ENCODE data around the gene MT2A. TPM values are rescaled to one million over a fixed set of nuclear protein-coding genes. Genes with fewer than 3 reads are reported as not detected.

The MT2A gene
- total and polyA plus RNA-seq, 2 of the 13 experiments (the other 11 are each of a cell fraction or from before 2014, with no cell fraction given), result 135 to 371 TPM

DNA sequence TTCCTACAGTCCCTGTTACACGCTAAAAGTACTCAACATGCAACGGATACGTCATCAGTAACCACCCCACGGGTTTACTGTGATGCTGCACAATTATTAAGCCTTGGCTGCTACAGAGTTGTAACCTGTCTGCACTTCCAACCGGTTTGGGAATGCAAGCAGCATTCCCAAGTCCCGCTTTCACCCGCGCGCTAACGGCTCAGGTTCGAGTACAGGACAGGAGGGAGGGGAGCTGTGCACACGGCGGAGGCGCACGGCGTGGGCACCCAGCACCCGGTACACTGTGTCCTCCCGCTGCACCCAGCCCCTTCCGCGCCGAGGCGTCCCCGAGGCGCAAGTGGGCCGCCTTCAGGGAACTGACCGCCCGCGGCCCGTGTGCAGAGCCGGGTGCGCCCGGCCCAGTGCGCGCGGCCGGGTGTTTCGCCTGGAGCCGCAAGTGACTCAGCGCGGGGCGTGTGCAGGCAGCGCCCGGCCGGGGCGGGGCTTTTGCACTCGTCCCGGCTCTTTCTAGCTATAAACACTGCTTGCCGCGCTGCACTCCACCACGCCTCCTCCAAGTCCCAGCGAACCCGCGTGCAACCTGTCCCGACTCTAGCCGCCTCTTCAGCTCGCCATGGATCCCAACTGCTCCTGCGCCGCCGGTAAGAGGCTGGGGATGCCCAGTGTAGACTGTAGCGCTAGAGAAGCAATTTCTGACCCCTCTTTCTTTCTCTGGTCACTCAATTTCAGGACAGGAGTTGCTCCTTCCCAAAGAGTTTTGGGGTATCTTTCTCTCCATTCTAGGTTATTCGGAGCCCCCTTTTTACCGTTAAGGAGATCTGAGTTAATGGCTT is at the start of gene MT2A (continued):
- TF ChIP-seq, protein P1, sequence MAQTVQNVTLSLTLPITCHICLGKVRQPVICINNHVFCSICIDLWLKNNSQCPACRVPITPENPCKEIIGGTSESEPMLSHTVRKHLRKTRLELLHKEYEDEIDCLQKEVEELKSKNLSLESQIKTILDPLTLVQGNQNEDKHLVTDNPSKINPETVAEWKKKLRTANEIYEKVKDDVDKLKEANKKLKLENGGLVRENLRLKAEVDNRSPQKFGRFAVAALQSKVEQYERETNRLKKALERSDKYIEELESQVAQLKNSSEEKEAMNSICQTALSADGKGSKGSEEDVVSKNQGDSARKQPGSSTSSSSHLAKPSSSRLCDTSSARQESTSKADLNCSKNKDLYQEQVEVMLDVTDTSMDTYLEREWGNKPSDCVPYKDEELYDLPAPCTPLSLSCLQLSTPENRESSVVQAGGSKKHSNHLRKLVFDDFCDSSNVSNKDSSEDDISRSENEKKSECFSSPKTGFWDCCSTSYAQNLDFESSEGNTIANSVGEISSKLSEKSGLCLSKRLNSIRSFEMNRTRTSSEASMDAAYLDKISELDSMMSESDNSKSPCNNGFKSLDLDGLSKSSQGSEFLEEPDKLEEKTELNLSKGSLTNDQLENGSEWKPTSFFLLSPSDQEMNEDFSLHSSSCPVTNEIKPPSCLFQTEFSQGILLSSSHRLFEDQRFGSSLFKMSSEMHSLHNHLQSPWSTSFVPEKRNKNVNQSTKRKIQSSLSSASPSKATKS (CRISPR knock-in tag; IDR thresholded peaks at IDR 0.05), result no peak
- TF ChIP-seq ZNF33A (CRISPR knock-in tag; IDR thresholded peaks at IDR 0.05; ENCODE audit: borderline replicate concordance) (no peak), ZNF713 (CRISPR knock-in tag; IDR thresholded peaks at IDR 0.05) (no peak), TOPORS (CRISPR knock-in tag; IDR thresholded peaks at IDR 0.05) (peak; percentile 32; the same call in 1 of the 2 replicates), ZFP36L2 (CRISPR knock-in tag; IDR thresholded peaks at IDR 0.05) (no peak), STAT5B (CRISPR knock-in tag; IDR thresholded peaks at IDR 0.05) (peak; percentile 83), ZNF225 (CRISPR knock-in tag; IDR thresholded peaks at IDR 0.05) (peak; percentile 78), TSC22D2 (CRISPR knock-in tag; IDR thresholded peaks at IDR 0.05; ENCODE audit: borderline replicate concordance) (no peak; the same call in 1 of the 2 replicates), ZNF510 (CRISPR knock-in tag; IDR thresholded peaks at IDR 0.05; ENCODE audit: low read depth) (no peak), POLR2AphosphoS5 (IDR thresholded peaks at IDR 0.05; ENCODE audit: low read depth, low read length) (peak; percentile 73), CCAR2 (optimal IDR thresholded peaks at IDR 0.05; ENCODE audit: low read depth, low read length) (no peak), CHD4 (IDR thresholded peaks at IDR 0.05; ENCODE audit: borderline replicate concordance, low read length) (no peak), CHD2 (IDR thresholded peaks at IDR 0.05; ENCODE audit: low read depth, low read length) (no peak), SP140L (CRISPR knock-in tag; IDR thresholded peaks at IDR 0.05; ENCODE audit: borderline replicate concordance) (no peak), ZFP62 (CRISPR knock-in tag; IDR thresholded peaks at IDR 0.05) (no peak), ZNF256 (CRISPR knock-in tag; conservative IDR thresholded peaks at IDR 0.05) (0 out of 2 replicates have a peak, but pooled peaks have one; percentile 0), MED1 (CRISPR knock-in tag; IDR thresholded peaks at IDR 0.05) (peak; percentile 92), ZNF367 (CRISPR knock-in tag; IDR thresholded peaks at IDR 0.05; ENCODE audit: borderline replicate concordance) (no peak), HNRNPK (IDR thresholded peaks at IDR 0.05; ENCODE audit: low read depth, low read length, poor library complexity, severe bottlenecking) (peak; percentile 55)
- TF ChIP-seq, protein P2, sequence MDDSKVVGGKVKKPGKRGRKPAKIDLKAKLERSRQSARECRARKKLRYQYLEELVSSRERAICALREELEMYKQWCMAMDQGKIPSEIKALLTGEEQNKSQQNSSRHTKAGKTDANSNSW (CRISPR knock-in tag; IDR thresholded peaks at IDR 0.05; ENCODE audit: borderline replicate concordance), result no peak
- TF ChIP-seq, protein P3, sequence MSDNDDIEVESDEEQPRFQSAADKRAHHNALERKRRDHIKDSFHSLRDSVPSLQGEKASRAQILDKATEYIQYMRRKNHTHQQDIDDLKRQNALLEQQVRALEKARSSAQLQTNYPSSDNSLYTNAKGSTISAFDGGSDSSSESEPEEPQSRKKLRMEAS (IDR thresholded peaks at IDR 0.05), result peak; percentile 91
- TF ChIP-seq, protein P4, sequence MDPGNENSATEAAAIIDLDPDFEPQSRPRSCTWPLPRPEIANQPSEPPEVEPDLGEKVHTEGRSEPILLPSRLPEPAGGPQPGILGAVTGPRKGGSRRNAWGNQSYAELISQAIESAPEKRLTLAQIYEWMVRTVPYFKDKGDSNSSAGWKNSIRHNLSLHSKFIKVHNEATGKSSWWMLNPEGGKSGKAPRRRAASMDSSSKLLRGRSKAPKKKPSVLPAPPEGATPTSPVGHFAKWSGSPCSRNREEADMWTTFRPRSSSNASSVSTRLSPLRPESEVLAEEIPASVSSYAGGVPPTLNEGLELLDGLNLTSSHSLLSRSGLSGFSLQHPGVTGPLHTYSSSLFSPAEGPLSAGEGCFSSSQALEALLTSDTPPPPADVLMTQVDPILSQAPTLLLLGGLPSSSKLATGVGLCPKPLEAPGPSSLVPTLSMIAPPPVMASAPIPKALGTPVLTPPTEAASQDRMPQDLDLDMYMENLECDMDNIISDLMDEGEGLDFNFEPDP (CRISPR knock-in tag; conservative IDR thresholded peaks at IDR 0.05), result 0 out of 2 replicates have a peak, but pooled peaks have one; percentile 66
- TF ChIP-seq, protein P5, sequence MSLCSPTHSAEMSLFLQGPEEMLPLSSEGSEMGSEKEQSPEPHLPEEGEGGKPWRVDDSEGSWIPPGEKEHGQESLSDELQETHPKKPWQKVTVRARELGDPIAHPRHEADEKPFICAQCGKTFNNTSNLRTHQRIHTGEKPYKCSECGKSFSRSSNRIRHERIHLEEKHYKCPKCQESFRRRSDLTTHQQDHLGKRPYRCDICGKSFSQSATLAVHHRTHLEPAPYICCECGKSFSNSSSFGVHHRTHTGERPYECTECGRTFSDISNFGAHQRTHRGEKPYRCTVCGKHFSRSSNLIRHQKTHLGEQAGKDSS (CRISPR knock-in tag; IDR thresholded peaks at IDR 0.05; ENCODE audit: borderline replicate concordance, low read depth), result peak; percentile 48; the same call in 1 of the 2 replicates
- TF ChIP-seq, protein P6, sequence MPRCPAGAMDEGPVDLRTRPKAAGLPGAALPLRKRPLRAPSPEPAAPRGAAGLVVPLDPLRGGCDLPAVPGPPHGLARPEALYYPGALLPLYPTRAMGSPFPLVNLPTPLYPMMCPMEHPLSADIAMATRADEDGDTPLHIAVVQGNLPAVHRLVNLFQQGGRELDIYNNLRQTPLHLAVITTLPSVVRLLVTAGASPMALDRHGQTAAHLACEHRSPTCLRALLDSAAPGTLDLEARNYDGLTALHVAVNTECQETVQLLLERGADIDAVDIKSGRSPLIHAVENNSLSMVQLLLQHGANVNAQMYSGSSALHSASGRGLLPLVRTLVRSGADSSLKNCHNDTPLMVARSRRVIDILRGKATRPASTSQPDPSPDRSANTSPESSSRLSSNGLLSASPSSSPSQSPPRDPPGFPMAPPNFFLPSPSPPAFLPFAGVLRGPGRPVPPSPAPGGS (CRISPR knock-in tag; IDR thresholded peaks at IDR 0.05), result peak; percentile 90; the same call in 1 of the 2 replicates
